Endothelial cell of umbilical vein (primary cell): ENCODE data around the gene IGSF1. TPM values are rescaled to one million over a fixed set of nuclear protein-coding genes. Genes with fewer than 3 reads are reported as not detected.

ENCODE experiments used
- BruUV-seq: library from RNA; stranded (reverse); fragments of 400-500 nt; replicated peaks from 2 replicates; lab custom pipeline; 2021; lab: Mats Ljungman, UMichigan
- CTCF ChIA-PET: fragments of 300-600, 350-600 bp; sonication (Branson Sonifier 250); formaldehyde crosslinking; loops from one replicate; lab custom pipeline; 2021; ENCODE audit warnings: antibody characterized with exemption, inconsistent platforms; lab: Charles Lee
- POLR2A ChIA-PET: fragments of 300-600, 350-600 bp; sonication (Branson Sonifier 250); formaldehyde crosslinking; loops from one replicate; lab custom pipeline; 2021; ENCODE audit warnings: antibody characterized with exemption, inconsistent platforms; lab: Charles Lee
- DNase-seq: peaks from one replicate; pipeline ENCODE4 v3.0.0-alpha.2; 2011; ENCODE audit warnings: low read depth, low spot score
- FAIRE-seq: peaks from 2 replicates; lab custom pipeline; 2011; peaks lifted over from hg19 to GRCh38; lab: Jason Lieb, UNC
- H2AFZ ChIP-seq: 2 replicates; pipeline ENCODE4 v1.6.0; 2012; ENCODE audit warnings: low read depth, low read length, control low read depth, inconsistent platforms
- H3K27ac ChIP-seq: 2 replicates; pipeline ENCODE4 v1.5.1; 2011; ENCODE audit warnings: low read depth, mild to moderate bottlenecking, control low read depth, low read length, moderate library complexity; ENCODE audit not compliant: insufficient read depth
- H3K27me3 ChIP-seq, 2 experiments: 2 replicates each; pipeline versions ENCODE4 v1.6.0 to v1.6.1; 2011; ENCODE audit warnings: low read length in 2 of 2, mixed read lengths in 1 of 2; ENCODE audit not compliant: control insufficient read depth in 2 of 2, insufficient read depth in 2 of 2
- H3K36me3 ChIP-seq, 2 experiments: 2 replicates in 1 of 2; 3 replicates in 1 of 2; pipeline ENCODE4 v1.5.1; 2011; ENCODE audit warnings: low read length in 2 of 2, mild to moderate bottlenecking in 1 of 2, moderate library complexity in 1 of 2; ENCODE audit not compliant: control insufficient read depth in 2 of 2, insufficient read depth in 2 of 2; ENCODE audit errors: extremely low read depth in 1 of 2
- H3K4me1 ChIP-seq: 3 replicates; pipeline ENCODE4 v1.5.1; 2011; ENCODE audit warnings: mild to moderate bottlenecking, low read length; ENCODE audit not compliant: control insufficient read depth, insufficient read depth; ENCODE audit errors: extremely low read depth
- H3K4me2 ChIP-seq: 2 replicates; pipeline ENCODE4 v1.6.1; 2011; ENCODE audit warnings: low read length, control low read depth, mixed read lengths; ENCODE audit not compliant: insufficient read depth
- H3K4me3 ChIP-seq, 3 experiments: fragments of 200-600 bp in 1 of 3; sonication (generic), shearing (Covaris generic) in 1 of 3; replicated peaks in 1 of 3; 2 replicates each; pipeline ENCODE4 v1.5.1; 2011 to 2016; ENCODE audit warnings: control low read depth in 3 of 3, low read length in 3 of 3, mild to moderate bottlenecking in 2 of 3, inconsistent platforms in 1 of 3, low read depth in 1 of 3, moderate library complexity in 1 of 3; ENCODE audit not compliant: insufficient read depth in 1 of 3
- H3K79me2 ChIP-seq: 2 replicates; pipeline ENCODE4 v1.6.0; 2012; ENCODE audit warnings: low read length, inconsistent platforms; ENCODE audit not compliant: control insufficient read depth, insufficient read depth
- H3K9ac ChIP-seq: replicated peaks from 2 replicates; pipeline ENCODE3; 2011; ENCODE audit warnings: low read length, control low read depth; ENCODE audit not compliant: insufficient read depth; ENCODE audit errors: extremely low read depth
- H3K9me1 ChIP-seq: replicated peaks from 3 replicates; pipeline ENCODE4 v1.6.0; 2011; ENCODE audit warnings: mild to moderate bottlenecking, low read length; ENCODE audit not compliant: control insufficient read depth, insufficient read depth; ENCODE audit errors: extremely low read depth
- H3K9me3 ChIP-seq: replicated peaks from 2 replicates; pipeline ENCODE4 v1.5.1; 2012; ENCODE audit warnings: low read length, inconsistent platforms; ENCODE audit not compliant: control insufficient read depth, insufficient read depth
- H4K20me1 ChIP-seq: replicated peaks from 2 replicates; pipeline ENCODE3; 2011; ENCODE audit warnings: mild to moderate bottlenecking, low read length; ENCODE audit not compliant: control insufficient read depth, insufficient read depth; ENCODE audit errors: extremely low read depth
- EZH2 ChIP-seq: IDR thresholded peaks from 2 replicates; pipeline ENCODE4 v1.6.1; 2012; ENCODE audit warnings: borderline replicate concordance, low read depth, mild to moderate bottlenecking, moderate library complexity, low read length, inconsistent platforms; ENCODE audit not compliant: severe bottlenecking
- FOS ChIP-seq: IDR thresholded peaks from 2 replicates; pipeline ENCODE4 v1.6.1; 2011; ENCODE audit warnings: mild to moderate bottlenecking, low read length, moderate library complexity, borderline replicate concordance; ENCODE audit not compliant: insufficient read depth
- JUN ChIP-seq: IDR thresholded peaks from 2 replicates; pipeline ENCODE4 v1.6.1; 2011; ENCODE audit warnings: borderline replicate concordance, low read depth; ENCODE audit not compliant: insufficient read length, insufficient read depth
- MAX ChIP-seq: IDR thresholded peaks from 2 replicates; pipeline ENCODE4 v1.6.1; 2011; ENCODE audit not compliant: insufficient read depth, insufficient read length
- MYC ChIP-seq: IDR thresholded peaks from one replicate; pipeline ENCODE4 v1.6.1; 2011; ENCODE audit warnings: mild to moderate bottlenecking, low read depth, low read length
- POLR2A ChIP-seq: IDR thresholded peaks from 2 replicates; pipeline ENCODE4 v1.6.1; 2012; ENCODE audit warnings: low read depth, mild to moderate bottlenecking, control low read depth, low read length
- dilution Hi-C: fragments of 300-500 bp; cut with MboI; formaldehyde crosslinking; loops from one replicate; pipeline ENCODE4 v1.15.0; 2019; ENCODE audit warnings: low sequenced_read_pairs; ENCODE audit not compliant: extremely low pct_ligation_motif_present
- intact Hi-C: fragments of 100-400 bp; cut with micrococcal nuclease; formaldehyde crosslinking; loops from one replicate; pipeline ENCODE4 v1.10.0; 2022
- polyA plus RNA-seq, 4 experiments: library from polyadenylated mRNA; depleted of rRNA in 3 of 4; stranded (reverse) in 3 of 4; unstranded in 1 of 4; fragments of >200 nt; gene quantifications; 2 replicates each; pipeline versions ENCODE4 v1.2.1 to v1.2.3, GENCODE V29; 2011 to 2012; ENCODE audit warnings: missing spikeins in 1 of 4
- total RNA-seq: library from RNA; stranded (reverse); gene quantifications from 2 replicates; pipeline ENCODE4 v1.2.3, GENCODE V29; 2021
- TF ChIP-seq, protein P1 (sequence below), 2 donors: IDR thresholded peaks; 1 replicate in 1 of 2; 2 replicates in 1 of 2; pipeline ENCODE4 v1.5.1; 2011; ENCODE audit warnings: low read length in 2 of 2, mild to moderate bottlenecking in 2 of 2, moderate library complexity in 2 of 2, control low read depth in 1 of 2, inconsistent platforms in 1 of 2, low read depth in 1 of 2; ENCODE audit not compliant: insufficient read depth in 1 of 2; ENCODE audit errors: extremely low read depth in 1 of 2

The IGSF1 gene
- total and polyA plus RNA-seq, 2 donors (not counting 3 experiments of a cell fraction or from before 2014, with no cell fraction given): not detected

DNA sequence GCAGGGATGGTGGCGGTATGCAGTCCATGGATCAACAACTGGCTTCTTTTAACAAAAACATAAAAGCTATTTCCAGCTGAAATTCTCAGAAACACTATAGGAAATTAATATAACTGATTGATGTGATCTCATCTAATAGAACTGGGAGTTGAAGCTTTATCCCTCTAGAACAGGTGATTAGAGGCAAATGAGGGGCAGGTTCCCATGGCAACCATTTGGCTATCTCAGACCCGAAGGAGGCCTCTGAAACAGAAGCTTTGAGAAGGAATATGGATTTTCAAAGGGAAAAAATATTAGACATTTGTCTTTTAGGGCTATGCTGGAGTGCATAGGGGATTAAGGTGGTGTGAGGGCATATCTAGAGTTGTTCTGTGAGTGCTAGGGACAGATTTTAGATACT, 50.0 kb downstream of the IGSF1 start:
- no peaks in the 10 kb centered on the region for H3K4me1 ChIP-seq
- no peak overlapping the region for H3K27ac ChIP-seq
- no peaks in the 10 kb centered on the region for H3K9me1 ChIP-seq
- no TSS peak for BruUV-seq
- no peaks in the 10 kb centered on the region for H3K9me3 ChIP-seq
- intact Hi-C loops: no loop called here
- POLR2A ChIA-PET: no interaction called here
- DNase-seq: no peak
- H3K4me3 ChIP-seq: no peak overlapping the region
- H2AFZ ChIP-seq: no peak overlapping the region
- TF ChIP-seq FOS (no peak), EZH2 (no peak)
- no peaks in the 10 kb centered on the region for H4K20me1 ChIP-seq
- CTCF ChIA-PET: no interaction called here
- dilution Hi-C loops: no loop called here
- H3K9ac ChIP-seq: no peak overlapping the region
- H3K27me3 ChIP-seq: no peaks in the 10 kb centered on the region
- FAIRE-seq: no peak
- no peak overlapping the region for H3K4me2 ChIP-seq
- no peaks in the 10 kb centered on the region for H3K79me2 ChIP-seq
- H3K36me3 ChIP-seq: no peaks in the 10 kb centered on the region

DNA sequence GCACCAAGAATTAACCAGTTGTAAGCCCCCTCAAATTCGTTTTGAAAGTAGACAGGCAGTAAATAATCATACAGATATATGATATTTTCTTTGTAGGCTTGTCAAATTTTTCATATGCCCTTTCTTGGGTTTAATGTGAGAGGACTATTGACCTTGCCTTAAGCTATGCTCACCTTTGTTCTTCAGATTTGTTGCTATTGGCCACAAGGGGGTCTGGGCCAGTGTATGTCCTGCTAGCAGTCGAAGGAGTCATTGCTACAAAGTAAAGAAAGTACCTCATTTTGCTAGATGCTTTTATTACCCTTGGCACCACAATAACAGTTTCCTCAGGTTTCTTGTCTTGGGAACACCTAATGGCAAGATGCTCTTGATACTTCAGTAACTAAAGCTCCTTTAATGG, 51.7 kb downstream of the IGSF1 start:
- H3K4me3 ChIP-seq: no peak overlapping the region
- no peak overlapping the region for H3K27ac ChIP-seq
- H3K27me3 ChIP-seq: no peaks in the 10 kb centered on the region
- no peak overlapping the region for H3K9ac ChIP-seq
- dilution Hi-C loops (no loop called here), intact Hi-C loops (no loop called here)
- BruUV-seq: no TSS peak
- H3K9me3 ChIP-seq: no peaks in the 10 kb centered on the region
- ChIA-PET POLR2A (no interaction called here), CTCF (no interaction called here)
- H3K79me2 ChIP-seq: no peaks in the 10 kb centered on the region
- H3K9me1 ChIP-seq: no peaks in the 10 kb centered on the region
- DNase-seq (no peak), FAIRE-seq (no peak)
- no peaks in the 10 kb centered on the region for H4K20me1 ChIP-seq
- H3K4me2 ChIP-seq: no peak overlapping the region
- no peaks in the 10 kb centered on the region for H3K36me3 ChIP-seq
- H3K4me1 ChIP-seq: no peaks in the 10 kb centered on the region
- TF ChIP-seq EZH2 (no peak), POLR2A (no peak), FOS (no peak), MAX (no peak), JUN (no peak), MYC (no peak)
- TF ChIP-seq, protein P1, sequence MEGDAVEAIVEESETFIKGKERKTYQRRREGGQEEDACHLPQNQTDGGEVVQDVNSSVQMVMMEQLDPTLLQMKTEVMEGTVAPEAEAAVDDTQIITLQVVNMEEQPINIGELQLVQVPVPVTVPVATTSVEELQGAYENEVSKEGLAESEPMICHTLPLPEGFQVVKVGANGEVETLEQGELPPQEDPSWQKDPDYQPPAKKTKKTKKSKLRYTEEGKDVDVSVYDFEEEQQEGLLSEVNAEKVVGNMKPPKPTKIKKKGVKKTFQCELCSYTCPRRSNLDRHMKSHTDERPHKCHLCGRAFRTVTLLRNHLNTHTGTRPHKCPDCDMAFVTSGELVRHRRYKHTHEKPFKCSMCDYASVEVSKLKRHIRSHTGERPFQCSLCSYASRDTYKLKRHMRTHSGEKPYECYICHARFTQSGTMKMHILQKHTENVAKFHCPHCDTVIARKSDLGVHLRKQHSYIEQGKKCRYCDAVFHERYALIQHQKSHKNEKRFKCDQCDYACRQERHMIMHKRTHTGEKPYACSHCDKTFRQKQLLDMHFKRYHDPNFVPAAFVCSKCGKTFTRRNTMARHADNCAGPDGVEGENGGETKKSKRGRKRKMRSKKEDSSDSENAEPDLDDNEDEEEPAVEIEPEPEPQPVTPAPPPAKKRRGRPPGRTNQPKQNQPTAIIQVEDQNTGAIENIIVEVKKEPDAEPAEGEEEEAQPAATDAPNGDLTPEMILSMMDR (IDR thresholded peaks at IDR 0.05; ENCODE audit: extremely low read depth in 1 of 2, insufficient read depth in 1 of 2, low read depth in 1 of 2, low read length in 2 of 2): no peak
- no peak overlapping the region for H2AFZ ChIP-seq
